SK-N-SH (cell line): Measurements from ENCODE around the gene ZPLD1. TPM values are rescaled to one million over a fixed set of nuclear protein-coding genes. Genes with fewer than 3 reads are reported as not detected.

ENCODE experiments used
- CTCF ChIA-PET: fragments of 300-600, 350-600 bp; formaldehyde crosslinking; extraction: SDS; loops from one replicate; lab custom pipeline; 2021; lab: Yijun Ruan, JAX
- POLR2A ChIA-PET: fragments of 350-600 bp; sonication (Branson Sonifier 250); formaldehyde crosslinking; extraction: SDS; loops from one replicate; lab custom pipeline; 2020; ENCODE audit warnings: antibody characterized with exemption, inconsistent platforms; lab: Yijun Ruan, JAX
- DNase-seq: peaks from one replicate; pipeline ENCODE4 v3.0.0; 2012
- H2AFZ ChIP-seq: fragments of 200-600 bp; sonication (generic); 2 replicates; pipeline ENCODE4 v1.8.1; 2016; ENCODE audit warnings: antibody characterized with exemption, mild to moderate bottlenecking, low read depth
- H3F3A ChIP-seq: fragments of 200-600 bp; sonication (generic); replicated peaks from 2 replicates; pipeline ENCODE3; 2016; ENCODE audit warnings: antibody characterized with exemption, mild to moderate bottlenecking; ENCODE audit not compliant: insufficient read depth
- H3K27ac ChIP-seq, 2 experiments: fragments of 200-500 bp in 1 of 2; fragments of 200-600 bp in 1 of 2; sonication (Bioruptor generic) in 1 of 2; sonication (generic), shearing (Covaris generic) in 1 of 2; 2 replicates each; pipeline versions ENCODE4 v1.5.1 to v1.6.1; 2014 to 2016; ENCODE audit warnings: low read depth in 2 of 2, inconsistent platforms in 1 of 2, low read length in 1 of 2, mild to moderate bottlenecking in 1 of 2, mixed read lengths in 1 of 2
- H3K27me3 ChIP-seq: fragments of 200-600 bp; sonication (generic), shearing (Covaris generic); 2 replicates; pipeline ENCODE4 v1.6.1; 2016; ENCODE audit warnings: mixed run types; ENCODE audit not compliant: insufficient read depth
- H3K36me3 ChIP-seq, 2 experiments: fragments of 200-500 bp in 1 of 2; fragments of 200-600 bp in 1 of 2; sonication (Bioruptor generic) in 1 of 2; sonication (generic) in 1 of 2; replicated peaks in 1 of 2; 2 replicates each; pipeline versions ENCODE3 to v1.5.1; 2014 to 2016; ENCODE audit warnings: low read length in 1 of 2, mild to moderate bottlenecking in 1 of 2; ENCODE audit not compliant: insufficient read depth in 2 of 2, control insufficient read depth in 1 of 2
- H3K4me1 ChIP-seq, 2 experiments: fragments of 200-500 bp in 1 of 2; fragments of 200-600 bp in 1 of 2; sonication (Bioruptor generic) in 1 of 2; sonication (generic), shearing (Covaris generic) in 1 of 2; 2 replicates each; pipeline versions ENCODE4 v1.5.1 to v1.6.1; 2014 to 2016; ENCODE audit warnings: low read depth in 1 of 2, low read length in 1 of 2, mixed run types in 1 of 2; ENCODE audit not compliant: insufficient read depth in 2 of 2, control insufficient read depth in 1 of 2
- H3K4me2 ChIP-seq: fragments of 200-600 bp; sonication (generic), shearing (Covaris generic); 2 replicates; pipeline ENCODE4 v1.6.1; 2017; ENCODE audit warnings: mixed run types
- H3K4me3 ChIP-seq, 2 experiments: fragments of 200-500 bp in 1 of 2; fragments of 200-600 bp in 1 of 2; sonication (Bioruptor generic) in 1 of 2; sonication (generic), shearing (Covaris generic) in 1 of 2; 2 replicates each; pipeline versions ENCODE4 v1.5.1 to v1.8.1; 2014 to 2016; ENCODE audit warnings: low read depth in 2 of 2, inconsistent platforms in 1 of 2, low read length in 1 of 2, mild to moderate bottlenecking in 1 of 2, mixed read lengths in 1 of 2, moderate library complexity in 1 of 2
- H3K79me2 ChIP-seq: fragments of 200-600 bp; sonication (generic); 2 replicates; pipeline ENCODE4 v1.8.1; 2017; ENCODE audit warnings: mild to moderate bottlenecking; ENCODE audit not compliant: insufficient read depth
- H3K9ac ChIP-seq: fragments of 200-600 bp; sonication (generic); 2 replicates; pipeline ENCODE4 v1.6.1; 2017; ENCODE audit warnings: mixed run types
- H3K9me2 ChIP-seq: fragments of 200-600 bp; sonication (generic); 2 replicates; pipeline ENCODE4 v1.6.1; 2017; ENCODE audit warnings: mixed run types
- H3K9me3 ChIP-seq: fragments of 200-600 bp; sonication (generic); 2 replicates; pipeline ENCODE4 v1.6.1; 2017; ENCODE audit warnings: mixed run types, mild to moderate bottlenecking, moderate library complexity
- H4K20me1 ChIP-seq: fragments of 200-600 bp; sonication (generic); 2 replicates; pipeline ENCODE4 v1.6.1; 2017; ENCODE audit warnings: mild to moderate bottlenecking, mixed run types; ENCODE audit not compliant: insufficient read depth
- CHD2 ChIP-seq: fragments of 150-350 bp; IDR thresholded peaks from 2 replicates; pipeline ENCODE4 v1.6.1; 2018; ENCODE audit warnings: low read length; ENCODE audit not compliant: partially characterized antibody
- ELF1 ChIP-seq: IDR thresholded peaks from 2 replicates; pipeline ENCODE4 v1.4.0; 2012
- EP300 ChIP-seq, 2 experiments: IDR thresholded peaks; 2 replicates each; pipeline versions ENCODE4 v1.4.0 to v1.6.1; 2012; ENCODE audit warnings: borderline replicate concordance in 1 of 2, low read depth in 1 of 2, low read length in 1 of 2
- EZH2phosphoT487 ChIP-seq: fragments of 200-600 bp; sonication (generic); IDR thresholded peaks from 2 replicates; pipeline ENCODE4 v1.6.1; 2017; ENCODE audit warnings: low read depth, mixed run types, mild to moderate bottlenecking, antibody characterized with exemption, moderate library complexity, borderline replicate concordance
- FOSL2 ChIP-seq: IDR thresholded peaks from 2 replicates; pipeline ENCODE4 v1.4.0; 2012; ENCODE audit warnings: low read depth, mild to moderate bottlenecking, moderate library complexity, borderline replicate concordance
- FOXJ3 ChIP-seq: sonication (generic); formaldehyde crosslinking; IDR thresholded peaks from 2 replicates; pipeline ENCODE4 v1.5.1; 2020; ENCODE audit warnings: mild to moderate bottlenecking, missing genetic modification reagents
- GATA2 ChIP-seq: sonication (generic); formaldehyde crosslinking; IDR thresholded peaks from 2 replicates; pipeline ENCODE4 v1.5.0; 2020; ENCODE audit warnings: mild to moderate bottlenecking, missing genetic modification reagents
- MXI1 ChIP-seq: IDR thresholded peaks from 2 replicates; pipeline ENCODE4 v1.6.1; 2012; ENCODE audit warnings: mild to moderate bottlenecking, low read depth, low read length, improper control_type of control experiment
- NFIC ChIP-seq: IDR thresholded peaks from 2 replicates; pipeline ENCODE4 v1.4.0; 2012; ENCODE audit warnings: borderline replicate concordance
- POLR2AphosphoS5 ChIP-seq: IDR thresholded peaks from 2 replicates; pipeline ENCODE4 v1.6.1; 2012; ENCODE audit warnings: low read depth, low read length
- RCOR1 ChIP-seq: fragments of 150-350 bp; IDR thresholded peaks from 2 replicates; pipeline ENCODE4 v1.6.1; 2017; ENCODE audit warnings: antibody characterized with exemption, low read length
- RXRA ChIP-seq: IDR thresholded peaks from 2 replicates; pipeline ENCODE4 v1.4.0; 2012; ENCODE audit warnings: low read depth, mild to moderate bottlenecking, borderline replicate concordance
- TEAD4 ChIP-seq: IDR thresholded peaks from 2 replicates; pipeline ENCODE4 v1.4.0; 2012; ENCODE audit warnings: mild to moderate bottlenecking, borderline replicate concordance; ENCODE audit not compliant: insufficient read depth
- ZBTB33 ChIP-seq: IDR thresholded peaks from 2 replicates; pipeline ENCODE4 v1.4.0; 2012; ENCODE audit warnings: low read depth, borderline replicate concordance
- WGBS: methylation state at CpG from one replicate; pipeline ENCODE4 v1.1.6; 2017; ENCODE audit warnings: low lambda C conversion rate; 5-methylcytosine and 5-hydroxymethylcytosine counted together
- polyA plus RNA-seq, 3 experiments: library from polyadenylated mRNA; depleted of rRNA; stranded (reverse); fragments of >200 nt; gene quantifications; 2 replicates each; pipeline ENCODE4 v1.2.3, GENCODE V29; 2012
- TF ChIP-seq, protein P1 (sequence below): IDR thresholded peaks from 2 replicates; pipeline ENCODE4 v1.4.0; 2012; ENCODE audit warnings: low read depth
- TF ChIP-seq, protein P2 (sequence below): IDR thresholded peaks from 2 replicates; pipeline ENCODE4 v1.4.0; 2012; ENCODE audit warnings: low read depth, borderline replicate concordance
- TF ChIP-seq, protein P3 (sequence below): fragments of 200-600 bp; sonication (generic); IDR thresholded peaks from 2 replicates; pipeline ENCODE4 v1.6.1; 2017; ENCODE audit warnings: antibody characterized with exemption, mild to moderate bottlenecking, moderate library complexity
- TF ChIP-seq, protein P4 (sequence below): fragments of 150-350 bp; IDR thresholded peaks from 2 replicates; pipeline ENCODE4 v1.6.1; 2016; ENCODE audit warnings: mild to moderate bottlenecking, low read depth, low read length

The ZPLD1 gene
- polyA plus RNA-seq, 1 of the 3 experiments (the other 2 are of a cell fraction): not detected

DNA sequence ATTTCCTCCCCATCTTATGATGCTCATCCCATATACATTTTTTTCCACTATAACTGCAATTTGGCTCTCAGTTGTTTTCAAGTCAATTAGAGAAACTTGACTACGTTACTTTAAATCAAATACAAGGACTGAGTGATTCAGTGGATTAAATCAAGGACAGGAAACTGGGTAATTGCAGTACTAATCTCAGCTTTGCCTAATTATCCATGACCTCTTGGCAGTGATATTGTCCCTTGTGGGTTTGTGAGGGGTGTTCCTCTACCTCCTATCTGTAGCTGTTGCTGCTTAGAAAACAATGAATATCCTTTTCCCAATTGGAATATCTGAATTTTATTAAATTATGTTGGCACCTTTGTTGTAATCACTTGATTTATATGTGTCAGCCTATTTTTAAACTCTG is 79.4 kb downstream of the ZPLD1 start:
- no peaks in the 10 kb centered on the region; the same call in 1 of the 2 replicates for H3K9me2 ChIP-seq
- no peak overlapping the region for H3K4me2 ChIP-seq
- ChIA-PET CTCF (no interaction called here), POLR2A (no interaction called here)
- H3K4me1 ChIP-seq: peaks cover 0 to 7% of the 10 kb centered on the region in 2 experiments; a peak in 2 of 4 replicates
- H3K27me3 ChIP-seq: no peaks in the 10 kb centered on the region
- no peaks in the 10 kb centered on the region for H3K9me3 ChIP-seq
- H4K20me1 ChIP-seq: no peaks in the 10 kb centered on the region
- WGBS: 58% methylated on average over 1 of the region's 1 CpG
- TF ChIP-seq EZH2phosphoT487 (no peak), ZBTB33 (no peak)
- TF ChIP-seq, protein P1, sequence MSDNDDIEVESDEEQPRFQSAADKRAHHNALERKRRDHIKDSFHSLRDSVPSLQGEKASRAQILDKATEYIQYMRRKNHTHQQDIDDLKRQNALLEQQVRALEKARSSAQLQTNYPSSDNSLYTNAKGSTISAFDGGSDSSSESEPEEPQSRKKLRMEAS: no peak
- H3K27ac ChIP-seq: no peak overlapping the region
- no peak overlapping the region for H2AFZ ChIP-seq
- H3K4me3 ChIP-seq: no peak overlapping the region
- no peak overlapping the region for H3K9ac ChIP-seq
- H3F3A ChIP-seq: no peaks in the 10 kb centered on the region
- no peaks in the 10 kb centered on the region for H3K79me2 ChIP-seq
- H3K36me3 ChIP-seq: no peaks in the 10 kb centered on the region
- DNase-seq: no peak

DNA sequence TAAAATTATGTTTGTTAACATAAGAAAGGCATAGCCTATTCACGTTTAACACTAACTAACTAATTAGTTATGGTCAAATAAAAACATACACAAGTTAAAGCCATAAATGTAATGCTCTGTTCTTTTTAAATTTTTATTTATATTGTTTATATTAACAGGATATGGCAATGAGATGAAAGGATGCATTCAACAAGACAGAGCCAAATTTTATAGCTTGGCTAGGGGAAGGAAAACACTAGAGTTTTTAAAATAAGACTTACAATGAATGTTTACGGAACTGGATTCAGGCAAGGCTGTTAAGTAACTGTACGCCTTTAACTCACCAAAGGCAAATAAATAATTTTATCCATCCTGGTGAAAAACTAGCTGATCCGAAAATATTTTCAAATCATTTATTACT is 86.4 kb downstream of the ZPLD1 start:
- Histone ChIP-seq H3K27me3 (no peaks in the 10 kb centered on the region), H3K4me1 (no peaks in the 10 kb centered on the region; a peak in 2 of 4 replicates), H3K4me3 (no peak overlapping the region), H3F3A (no peaks in the 10 kb centered on the region), H3K9ac (no peak overlapping the region), H3K9me3 (no peaks in the 10 kb centered on the region), H3K9me2 (no peaks in the 10 kb centered on the region; the same call in 1 of the 2 replicates), H4K20me1 (no peaks in the 10 kb centered on the region), H3K27ac (no peak overlapping the region), H3K4me2 (no peak overlapping the region), H2AFZ (no peak overlapping the region), H3K79me2 (no peaks in the 10 kb centered on the region), H3K36me3 (no peaks in the 10 kb centered on the region)
- 69% methylated on average over 4 of the region's 4 CpGs for WGBS
- ChIA-PET CTCF (interaction anchor here (0.8 to 2.0 kb wide), 3 partner anchors 11 to 292 kb away, joined by 4 to 9 read pairs (median 4); no protein-coding TSS in a partner anchor), POLR2A (no interaction called here)
- DNase-seq: no peak
- TF ChIP-seq NFIC (no peak), RXRA (no peak), ZBTB33 (no peak), FOSL2 (no peak), EP300 (IDR thresholded peaks at IDR 0.05; ENCODE audit: borderline replicate concordance in 1 of 2, low read depth in 1 of 2, low read length in 1 of 2) (no peak), CHD2 (no peak), GATA2 (no peak), TEAD4 (no peak), MXI1 (no peak), POLR2AphosphoS5 (no peak), FOXJ3 (CRISPR knock-in tag) (no peak), ELF1 (no peak), RCOR1 (no peak)
- TF ChIP-seq, protein P2, sequence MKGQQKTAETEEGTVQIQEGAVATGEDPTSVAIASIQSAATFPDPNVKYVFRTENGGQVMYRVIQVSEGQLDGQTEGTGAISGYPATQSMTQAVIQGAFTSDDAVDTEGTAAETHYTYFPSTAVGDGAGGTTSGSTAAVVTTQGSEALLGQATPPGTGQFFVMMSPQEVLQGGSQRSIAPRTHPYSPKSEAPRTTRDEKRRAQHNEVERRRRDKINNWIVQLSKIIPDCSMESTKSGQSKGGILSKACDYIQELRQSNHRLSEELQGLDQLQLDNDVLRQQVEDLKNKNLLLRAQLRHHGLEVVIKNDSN: no peak
- TF ChIP-seq, protein P3, sequence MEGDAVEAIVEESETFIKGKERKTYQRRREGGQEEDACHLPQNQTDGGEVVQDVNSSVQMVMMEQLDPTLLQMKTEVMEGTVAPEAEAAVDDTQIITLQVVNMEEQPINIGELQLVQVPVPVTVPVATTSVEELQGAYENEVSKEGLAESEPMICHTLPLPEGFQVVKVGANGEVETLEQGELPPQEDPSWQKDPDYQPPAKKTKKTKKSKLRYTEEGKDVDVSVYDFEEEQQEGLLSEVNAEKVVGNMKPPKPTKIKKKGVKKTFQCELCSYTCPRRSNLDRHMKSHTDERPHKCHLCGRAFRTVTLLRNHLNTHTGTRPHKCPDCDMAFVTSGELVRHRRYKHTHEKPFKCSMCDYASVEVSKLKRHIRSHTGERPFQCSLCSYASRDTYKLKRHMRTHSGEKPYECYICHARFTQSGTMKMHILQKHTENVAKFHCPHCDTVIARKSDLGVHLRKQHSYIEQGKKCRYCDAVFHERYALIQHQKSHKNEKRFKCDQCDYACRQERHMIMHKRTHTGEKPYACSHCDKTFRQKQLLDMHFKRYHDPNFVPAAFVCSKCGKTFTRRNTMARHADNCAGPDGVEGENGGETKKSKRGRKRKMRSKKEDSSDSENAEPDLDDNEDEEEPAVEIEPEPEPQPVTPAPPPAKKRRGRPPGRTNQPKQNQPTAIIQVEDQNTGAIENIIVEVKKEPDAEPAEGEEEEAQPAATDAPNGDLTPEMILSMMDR: no peak
- TF ChIP-seq, protein P4, sequence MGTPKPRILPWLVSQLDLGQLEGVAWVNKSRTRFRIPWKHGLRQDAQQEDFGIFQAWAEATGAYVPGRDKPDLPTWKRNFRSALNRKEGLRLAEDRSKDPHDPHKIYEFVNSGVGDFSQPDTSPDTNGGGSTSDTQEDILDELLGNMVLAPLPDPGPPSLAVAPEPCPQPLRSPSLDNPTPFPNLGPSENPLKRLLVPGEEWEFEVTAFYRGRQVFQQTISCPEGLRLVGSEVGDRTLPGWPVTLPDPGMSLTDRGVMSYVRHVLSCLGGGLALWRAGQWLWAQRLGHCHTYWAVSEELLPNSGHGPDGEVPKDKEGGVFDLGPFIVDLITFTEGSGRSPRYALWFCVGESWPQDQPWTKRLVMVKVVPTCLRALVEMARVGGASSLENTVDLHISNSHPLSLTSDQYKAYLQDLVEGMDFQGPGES: no peak
